Osteoblast (primary cell): ENCODE results near the gene DDO. TPM values are rescaled to one million over a fixed set of nuclear protein-coding genes. Genes with fewer than 3 reads are reported as not detected.

Experiments
- DNase-seq: peaks from one replicate; pipeline ENCODE4 v3.0.0; 2011; ENCODE audit warnings: low spot score, mixed read lengths; ENCODE audit not compliant: insufficient read length; ENCODE audit errors: missing footprints
- H2AFZ ChIP-seq: 2 replicates; pipeline ENCODE4 v1.6.0; 2011; ENCODE audit warnings: mild to moderate bottlenecking, low read length
- H3K27ac ChIP-seq: 2 replicates; pipeline ENCODE4 v1.5.1; 2011; ENCODE audit warnings: mild to moderate bottlenecking, low read depth, low read length, moderate library complexity
- H3K27me3 ChIP-seq: 2 replicates; pipeline ENCODE4 v1.6.0; 2012; ENCODE audit warnings: mild to moderate bottlenecking, control low read depth, inconsistent platforms, low read length, moderate library complexity; ENCODE audit not compliant: insufficient read depth
- H3K36me3 ChIP-seq: 2 replicates; pipeline ENCODE4 v1.5.1; 2011; ENCODE audit warnings: mild to moderate bottlenecking, low read length, control low read depth, moderate library complexity; ENCODE audit not compliant: insufficient read depth
- H3K4me1 ChIP-seq: 2 replicates; pipeline ENCODE4 v1.5.1; 2011; ENCODE audit warnings: mild to moderate bottlenecking, low read length, control low read depth, moderate library complexity; ENCODE audit not compliant: insufficient read depth
- H3K4me2 ChIP-seq: 2 replicates; pipeline ENCODE4 v1.6.0; 2011; ENCODE audit warnings: mild to moderate bottlenecking, low read length; ENCODE audit not compliant: insufficient read depth
- H3K4me3 ChIP-seq: fragments of 200-600 bp; sonication (generic); 3 replicates; pipeline ENCODE4 v1.5.1; 2012; ENCODE audit warnings: mild to moderate bottlenecking, low read length, inconsistent platforms; ENCODE audit not compliant: insufficient read depth
- H3K79me2 ChIP-seq: 2 replicates; pipeline ENCODE4 v1.6.0; 2012; ENCODE audit warnings: mild to moderate bottlenecking, low read length, control low read depth, inconsistent platforms; ENCODE audit not compliant: insufficient read depth
- H3K9me3 ChIP-seq: 2 replicates; pipeline ENCODE4 v1.5.1; 2011; ENCODE audit warnings: low read depth, low read length, control low read depth
- H4K20me1 ChIP-seq: 2 replicates; pipeline ENCODE4 v1.6.0; 2012; ENCODE audit warnings: mild to moderate bottlenecking, low read length, control low read depth; ENCODE audit not compliant: insufficient read depth
- total RNA-seq: library from RNA; depleted of rRNA; stranded (reverse); fragments of >200 nt; gene quantifications from 2 replicates; pipeline ENCODE4 v1.2.3, GENCODE V29; 2012
- TF ChIP-seq, protein P1 (sequence below): IDR thresholded peaks from 2 replicates; pipeline ENCODE4 v1.5.1; 2011; ENCODE audit warnings: mild to moderate bottlenecking, low read depth, low read length, moderate library complexity; ENCODE audit errors: extremely low read depth

Gene DDO, protein sequence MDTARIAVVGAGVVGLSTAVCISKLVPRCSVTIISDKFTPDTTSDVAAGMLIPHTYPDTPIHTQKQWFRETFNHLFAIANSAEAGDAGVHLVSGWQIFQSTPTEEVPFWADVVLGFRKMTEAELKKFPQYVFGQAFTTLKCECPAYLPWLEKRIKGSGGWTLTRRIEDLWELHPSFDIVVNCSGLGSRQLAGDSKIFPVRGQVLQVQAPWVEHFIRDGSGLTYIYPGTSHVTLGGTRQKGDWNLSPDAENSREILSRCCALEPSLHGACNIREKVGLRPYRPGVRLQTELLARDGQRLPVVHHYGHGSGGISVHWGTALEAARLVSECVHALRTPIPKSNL
- total RNA-seq = 3.6 and 5.9 TPM in 2 replicates

DNA sequence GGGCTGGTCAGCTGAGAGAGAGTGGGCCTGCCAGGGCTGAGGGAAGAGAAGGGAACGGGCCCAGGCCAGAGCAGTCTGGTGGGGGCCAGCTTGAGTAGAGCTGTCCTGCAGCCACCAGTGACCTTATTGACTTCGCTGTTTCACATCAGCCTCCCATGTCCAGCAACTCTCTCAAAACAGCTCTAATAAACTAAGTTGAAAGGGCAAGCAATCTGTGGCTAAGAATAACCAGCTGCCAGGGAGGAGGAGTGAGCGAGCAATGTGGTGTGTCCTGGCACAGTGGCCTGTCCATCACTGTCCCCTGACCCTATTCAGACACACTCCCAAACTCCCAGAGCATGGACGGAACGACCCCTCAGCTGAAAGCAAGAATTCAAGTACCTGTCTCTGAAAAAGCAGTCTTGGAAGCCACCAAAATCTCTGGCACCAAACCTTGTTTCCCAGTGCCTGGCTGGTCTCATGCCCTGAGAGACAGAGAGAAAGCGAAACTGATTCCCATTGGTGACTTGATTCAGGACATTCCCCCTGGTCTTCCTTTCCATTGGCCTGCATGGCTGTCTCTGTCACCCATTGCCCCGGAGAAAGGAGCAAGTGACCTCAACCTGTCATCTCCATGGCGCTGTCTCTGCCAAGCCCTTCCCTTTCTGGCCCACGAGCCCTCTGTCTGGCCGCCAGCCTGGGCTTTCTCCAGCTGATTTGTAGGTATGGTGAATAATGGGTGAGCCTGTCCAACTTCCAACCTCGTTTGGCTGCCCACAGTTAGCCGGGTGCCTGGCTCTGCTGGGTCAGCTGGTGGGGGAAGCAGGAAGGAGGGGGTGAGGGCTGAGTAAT, at the start of gene DDO:
Gene DDO, minus strand, starts transcription at position 490 of the 831 bp plus-strand sequence. CDS start 2,113 bp downstream, outside the sequence.
- Histone ChIP-seq H3K9me3 (no peaks in the 10 kb centered on the region), H3K4me2 (peak within 1 kb of the TSS; percentile 93), H3K79me2 (no peaks in the 10 kb centered on the region), H3K4me1 (peaks cover 14% of the 10 kb centered on the region), H3K4me3 (peak within 1 kb of the TSS; percentile 72), H2AFZ (peak within 1 kb of the TSS; percentile 95), H4K20me1 (no peaks in the 10 kb centered on the region), H3K27me3 (peaks cover 2% of the 10 kb centered on the region), H3K27ac (peak within 1 kb of the TSS; percentile 52), H3K36me3 (no peaks in the 10 kb centered on the region)
- TF ChIP-seq, protein P1, sequence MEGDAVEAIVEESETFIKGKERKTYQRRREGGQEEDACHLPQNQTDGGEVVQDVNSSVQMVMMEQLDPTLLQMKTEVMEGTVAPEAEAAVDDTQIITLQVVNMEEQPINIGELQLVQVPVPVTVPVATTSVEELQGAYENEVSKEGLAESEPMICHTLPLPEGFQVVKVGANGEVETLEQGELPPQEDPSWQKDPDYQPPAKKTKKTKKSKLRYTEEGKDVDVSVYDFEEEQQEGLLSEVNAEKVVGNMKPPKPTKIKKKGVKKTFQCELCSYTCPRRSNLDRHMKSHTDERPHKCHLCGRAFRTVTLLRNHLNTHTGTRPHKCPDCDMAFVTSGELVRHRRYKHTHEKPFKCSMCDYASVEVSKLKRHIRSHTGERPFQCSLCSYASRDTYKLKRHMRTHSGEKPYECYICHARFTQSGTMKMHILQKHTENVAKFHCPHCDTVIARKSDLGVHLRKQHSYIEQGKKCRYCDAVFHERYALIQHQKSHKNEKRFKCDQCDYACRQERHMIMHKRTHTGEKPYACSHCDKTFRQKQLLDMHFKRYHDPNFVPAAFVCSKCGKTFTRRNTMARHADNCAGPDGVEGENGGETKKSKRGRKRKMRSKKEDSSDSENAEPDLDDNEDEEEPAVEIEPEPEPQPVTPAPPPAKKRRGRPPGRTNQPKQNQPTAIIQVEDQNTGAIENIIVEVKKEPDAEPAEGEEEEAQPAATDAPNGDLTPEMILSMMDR = no peak
- DNase-seq = no peak

DNA sequence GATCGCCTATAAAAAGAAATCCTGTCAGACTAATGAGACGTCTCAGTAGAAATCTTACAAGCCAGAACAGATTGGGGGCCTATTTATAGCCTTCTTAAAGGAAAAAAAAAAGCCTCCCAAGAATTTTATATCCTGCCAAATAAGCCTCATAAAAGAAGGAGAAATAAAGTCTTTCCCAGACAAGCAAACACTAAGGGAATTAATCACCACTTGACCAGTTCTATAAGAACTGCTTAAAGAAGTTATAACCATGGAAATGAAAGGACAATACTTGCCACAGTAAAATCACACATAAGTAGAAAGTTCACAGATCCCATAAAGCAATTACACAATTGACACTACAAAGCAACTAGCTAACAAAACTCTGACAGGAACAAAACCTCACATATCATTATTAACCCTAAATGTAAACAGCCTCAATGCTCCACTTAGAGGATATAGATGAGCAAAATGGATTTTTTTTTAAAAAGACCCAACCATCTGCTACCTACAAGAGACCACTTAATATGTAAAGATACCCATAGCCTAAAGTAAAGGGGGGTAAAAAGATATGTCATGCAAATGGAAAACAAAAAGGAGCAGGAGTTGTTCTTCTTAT, 47.6 kb upstream of the DDO start:
- Histone ChIP-seq H2AFZ (no peak overlapping the region), H3K4me2 (no peak overlapping the region), H3K36me3 (no peaks in the 10 kb centered on the region), H3K9me3 (peaks cover 2% of the 10 kb centered on the region), H3K79me2 (no peaks in the 10 kb centered on the region), H4K20me1 (no peaks in the 10 kb centered on the region), H3K27me3 (peaks cover 7% of the 10 kb centered on the region), H3K4me1 (no peaks in the 10 kb centered on the region), H3K4me3 (no peak overlapping the region), H3K27ac (no peak overlapping the region)
- TF ChIP-seq, protein P1 = no peak
- DNase-seq = no peak

DNA sequence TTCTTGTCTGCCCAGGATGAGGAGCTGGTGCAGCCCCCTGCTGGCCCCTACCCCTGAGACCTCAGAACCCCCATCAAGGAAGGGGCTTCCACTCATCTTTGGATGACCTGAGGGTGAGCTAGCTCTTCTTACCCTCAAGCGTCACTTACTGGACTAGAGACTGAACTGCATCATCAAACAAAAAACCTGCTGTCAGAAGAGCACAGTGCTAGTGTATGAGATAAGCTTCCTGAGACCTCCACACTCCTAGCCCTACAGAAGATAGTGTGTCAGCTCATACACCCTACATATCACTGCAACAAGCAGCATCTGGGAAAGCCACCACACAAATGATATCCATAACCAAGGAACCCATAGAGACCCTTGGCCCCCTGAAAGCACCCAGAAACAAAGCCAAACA, 46.0 kb upstream of the DDO start:
- DNase-seq = no peak
- Histone ChIP-seq H3K27me3 (peaks cover 7% of the 10 kb centered on the region), H3K9me3 (peaks cover 2% of the 10 kb centered on the region), H3K36me3 (no peaks in the 10 kb centered on the region), H3K4me1 (no peaks in the 10 kb centered on the region), H3K27ac (no peak overlapping the region), H3K4me2 (no peak overlapping the region), H3K4me3 (no peak overlapping the region), H4K20me1 (no peaks in the 10 kb centered on the region), H3K79me2 (no peaks in the 10 kb centered on the region), H2AFZ (no peak overlapping the region)
- TF ChIP-seq, protein P1 = no peak
